CD4-positive, alpha-beta T cell (primary cell): ENCODE data around the gene GUK1. TPM values are rescaled to one million over a fixed set of nuclear protein-coding genes. Genes with fewer than 3 reads are reported as not detected.

Experiments
- ATAC-seq: fragments of 200-7000 bp; cut with Tn5 transposase; one replicate; pipeline ENCODE4 v1.10.0; 2022; ENCODE audit warnings: mild to moderate bottlenecking; ENCODE audit not compliant: poor library complexity
- CTCF ChIA-PET: fragments of 350-600 bp; sonication (Branson Sonifier 250); formaldehyde crosslinking; loops from one replicate; lab custom pipeline; 2021; ENCODE audit warnings: antibody characterized with exemption, inconsistent platforms; lab: Charles Lee
- POLR2A ChIA-PET: fragments of 350-600 bp; sonication (Branson Sonifier 250); formaldehyde crosslinking; loops from one replicate; lab custom pipeline; 2021; ENCODE audit warnings: antibody characterized with exemption, inconsistent platforms; lab: Charles Lee
- DNase-seq, 14 experiments: peaks; one replicate each; pipeline ENCODE4 v3.0.0-alpha.2; 2013 to 2020; ENCODE audit warnings: mixed read lengths in 2 of 14
- H3K27ac ChIP-seq, 2 donors: one replicate each; pipeline versions ENCODE4 v1.5.1 to v1.7.0; 2013; ENCODE audit warnings: low read length in 2 of 2, low read depth in 1 of 2, mild to moderate bottlenecking in 1 of 2
- H3K27me3 ChIP-seq, 2 experiments: 1 replicate in 1 of 2; 2 replicates in 1 of 2; pipeline versions ENCODE4 v1.6.1 to v1.7.0; 2013; ENCODE audit warnings: low read length in 2 of 2, control low read depth in 1 of 2, mild to moderate bottlenecking in 1 of 2, moderate library complexity in 1 of 2; ENCODE audit not compliant: insufficient read depth in 2 of 2, control insufficient read depth in 1 of 2
- H3K36me3 ChIP-seq: one replicate; pipeline ENCODE4 v1.6.1; 2013; ENCODE audit warnings: low read length, control low read depth; ENCODE audit not compliant: insufficient read depth
- H3K4me1 ChIP-seq: one replicate; pipeline ENCODE4 v1.6.1; 2013; ENCODE audit warnings: low read length, control low read depth; ENCODE audit not compliant: insufficient read depth
- H3K4me3 ChIP-seq: one replicate; pipeline ENCODE4 v1.5.1; 2013; ENCODE audit warnings: mild to moderate bottlenecking, low read length, moderate library complexity
- H3K9me3 ChIP-seq, 2 experiments: 1 replicate in 1 of 2; 2 replicates in 1 of 2; pipeline versions ENCODE4 v1.6.1 to v1.7.0; 2013; ENCODE audit warnings: low read length in 2 of 2, mild to moderate bottlenecking in 2 of 2, control low read depth in 1 of 2, moderate library complexity in 1 of 2; ENCODE audit not compliant: control insufficient read depth in 1 of 2, insufficient read depth in 1 of 2
- H3K27ac Mint-ChIP-seq: one replicate; pipeline ENCODE4 v1.8.0; 2020; ENCODE audit warnings: mixed read lengths
- H3K27me3 Mint-ChIP-seq: one replicate; pipeline ENCODE4 v1.8.0; 2021; ENCODE audit warnings: mixed read lengths
- H3K36me3 Mint-ChIP-seq: one replicate; pipeline ENCODE4 v1.8.0; 2021; ENCODE audit warnings: low read depth, mixed read lengths
- H3K4me1 Mint-ChIP-seq: one replicate; pipeline ENCODE4 v1.8.0; 2021; ENCODE audit warnings: low read depth, mixed read lengths
- H3K4me3 Mint-ChIP-seq: one replicate; pipeline ENCODE4 v1.8.0; 2020; ENCODE audit warnings: mild to moderate bottlenecking, mixed read lengths
- H3K9me3 Mint-ChIP-seq: one replicate; pipeline ENCODE4 v1.8.0; 2020; ENCODE audit warnings: mixed read lengths
- intact Hi-C, 2 experiments: fragments of 100-400 bp; cut with DNase I in 1 of 2; cut with micrococcal nuclease in 1 of 2; formaldehyde crosslinking; loops; one replicate each; pipeline versions ENCODE4 v1.15.1 to v1.9.0; 2023 to 2025; cut with DNase I, micrococcal nuclease
- total RNA-seq, 174 experiments: library from RNA in 2 of 174; stranded (reverse) in 2 of 174; gene quantifications; one replicate each; pipeline ENCODE4 v1.2.3 and lab custom pipeline; 2021 to 2026
- TF ChIP-seq, protein P1 (sequence below): fragments of 200-600 bp; IDR thresholded peaks from one replicate; pipeline ENCODE4 v1.8.0; 2022; ENCODE audit warnings: antibody characterized with exemption, mild to moderate bottlenecking

GUK1 gene
- total RNA-seq, 2 experiments from 2014 or later: 373 to 378 TPM

DNA sequence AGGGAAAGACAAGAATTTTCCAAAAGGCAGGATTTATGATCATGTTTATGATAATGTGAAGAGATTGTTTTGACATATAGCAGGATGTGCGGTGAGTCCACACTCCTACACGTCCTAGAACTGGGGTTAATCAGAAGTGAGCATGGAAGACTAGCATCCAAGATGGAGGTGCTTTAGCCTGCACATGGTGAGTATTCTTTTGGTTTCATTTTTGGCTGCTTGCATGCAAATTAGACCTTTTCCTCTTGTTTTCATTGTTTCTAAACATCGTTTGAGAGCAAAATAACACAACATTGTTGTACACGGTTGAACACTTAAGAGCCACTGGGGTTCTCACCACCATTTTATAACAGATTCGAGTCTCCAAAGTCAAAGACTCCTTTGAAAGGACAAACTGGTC is 14.9 kb upstream of the GUK1 start:
- no peaks in the 10 kb centered on the region for H3K4me1 ChIP-seq

DNA sequence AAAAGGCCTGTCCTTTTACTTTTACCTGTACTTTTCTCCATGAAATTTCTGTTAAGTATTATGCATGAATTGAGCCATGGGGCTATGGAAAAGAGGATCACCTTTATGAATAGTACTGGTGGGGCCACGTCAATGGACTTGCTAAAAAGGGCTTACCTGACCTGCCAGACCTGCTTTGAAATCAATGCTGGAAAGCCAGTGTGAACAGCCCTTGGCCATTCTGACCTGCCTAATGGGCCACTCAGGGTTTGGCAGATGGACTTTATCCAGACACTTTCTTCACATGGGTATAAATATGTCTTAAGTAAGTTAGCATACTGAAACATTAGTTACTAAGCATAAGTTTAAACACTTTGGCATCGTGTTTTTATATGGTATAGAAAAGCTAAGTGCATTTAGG is 8.3 kb upstream of the GUK1 start:
- H3K4me3 Mint-ChIP-seq: no peak overlapping the region
- H3K4me3 ChIP-seq: no peak overlapping the region
- DNase-seq (no peak), ATAC-seq (no peak)
- no peaks in the 10 kb centered on the region for H3K36me3 Mint-ChIP-seq
- POLR2A ChIA-PET: interaction anchor here (0.9 to 1.9 kb wide), 2 partner anchors 12 to 35 kb away, joined by 3 to 14 read pairs; no protein-coding TSS in a partner anchor
- H3K4me1 ChIP-seq: peaks cover 4% of the 10 kb centered on the region
- H3K27ac ChIP-seq: no peak overlapping the region
- H3K36me3 ChIP-seq: no peaks in the 10 kb centered on the region
- no peaks in the 10 kb centered on the region for H3K9me3 Mint-ChIP-seq
- intact Hi-C loops: loop anchor here (1.0 to 10.0 kb wide), 9 partner anchors 23 to 384 kb away; partner anchors contain the start of genes MRPL55 (in 1 of the 2) and TRIM11 (in 1 of the 2)
- TF ChIP-seq, protein P1, sequence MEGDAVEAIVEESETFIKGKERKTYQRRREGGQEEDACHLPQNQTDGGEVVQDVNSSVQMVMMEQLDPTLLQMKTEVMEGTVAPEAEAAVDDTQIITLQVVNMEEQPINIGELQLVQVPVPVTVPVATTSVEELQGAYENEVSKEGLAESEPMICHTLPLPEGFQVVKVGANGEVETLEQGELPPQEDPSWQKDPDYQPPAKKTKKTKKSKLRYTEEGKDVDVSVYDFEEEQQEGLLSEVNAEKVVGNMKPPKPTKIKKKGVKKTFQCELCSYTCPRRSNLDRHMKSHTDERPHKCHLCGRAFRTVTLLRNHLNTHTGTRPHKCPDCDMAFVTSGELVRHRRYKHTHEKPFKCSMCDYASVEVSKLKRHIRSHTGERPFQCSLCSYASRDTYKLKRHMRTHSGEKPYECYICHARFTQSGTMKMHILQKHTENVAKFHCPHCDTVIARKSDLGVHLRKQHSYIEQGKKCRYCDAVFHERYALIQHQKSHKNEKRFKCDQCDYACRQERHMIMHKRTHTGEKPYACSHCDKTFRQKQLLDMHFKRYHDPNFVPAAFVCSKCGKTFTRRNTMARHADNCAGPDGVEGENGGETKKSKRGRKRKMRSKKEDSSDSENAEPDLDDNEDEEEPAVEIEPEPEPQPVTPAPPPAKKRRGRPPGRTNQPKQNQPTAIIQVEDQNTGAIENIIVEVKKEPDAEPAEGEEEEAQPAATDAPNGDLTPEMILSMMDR: no peak
- H3K9me3 ChIP-seq: no peaks in the 10 kb centered on the region
- H3K4me1 Mint-ChIP-seq: peaks cover 5% of the 10 kb centered on the region
- peaks cover 4 to 8% of the 10 kb centered on the region in 2 experiments for H3K27me3 ChIP-seq
- H3K27ac Mint-ChIP-seq: no peak overlapping the region
- H3K27me3 Mint-ChIP-seq: peaks cover 22% of the 10 kb centered on the region
- CTCF ChIA-PET: interaction anchor here (5.0 kb wide), 1 partner anchor 35 kb away, joined by 47 read pairs; the partner anchor contains the start of gene IBA57

More for the DNA sequence above, 14.9 kb upstream of the GUK1 start:
- Histone ChIP-seq H3K36me3 (no peaks in the 10 kb centered on the region), H3K27me3 (peaks cover 5 to 6% of the 10 kb centered on the region in 2 experiments), H3K27ac (no peak overlapping the region), H3K9me3 (no peaks in the 10 kb centered on the region), H3K4me3 (no peak overlapping the region)
- H3K9me3 Mint-ChIP-seq: no peaks in the 10 kb centered on the region
- TF ChIP-seq, protein P1: no peak
- H3K27ac Mint-ChIP-seq: no peak overlapping the region
- DNase-seq (no peak), ATAC-seq (no peak)
- intact Hi-C loops: no loop called here
- H3K4me1 Mint-ChIP-seq: no peaks in the 10 kb centered on the region
- peaks cover 16% of the 10 kb centered on the region for H3K27me3 Mint-ChIP-seq
- H3K4me3 Mint-ChIP-seq: no peak overlapping the region
- CTCF ChIA-PET: no interaction called here
- no peaks in the 10 kb centered on the region for H3K36me3 Mint-ChIP-seq
- POLR2A ChIA-PET: interaction anchor here (2.1 kb wide), 1 partner anchor 15 kb away, joined by 4 read pairs; no protein-coding TSS in a partner anchor

DNA sequence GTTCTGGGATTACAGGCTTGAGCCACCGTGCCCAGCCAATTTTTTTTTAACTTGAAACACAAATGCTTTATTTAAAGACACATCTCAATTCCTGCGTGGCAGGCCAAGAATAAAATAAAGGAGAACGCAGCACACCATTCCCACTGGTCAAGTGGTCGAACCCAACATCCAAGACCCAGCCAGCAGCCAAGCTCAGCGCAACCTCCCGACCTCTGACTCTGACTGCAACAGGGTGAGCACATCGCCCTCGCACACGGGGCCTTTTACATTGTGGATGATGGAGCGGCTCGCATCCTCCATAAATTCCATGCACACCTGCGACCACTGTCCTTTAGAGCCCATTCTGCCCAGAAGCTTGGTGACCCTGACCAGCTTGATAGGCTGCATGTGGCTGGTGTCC is 5.5 kb upstream of the GUK1 start:
- TF ChIP-seq, protein P1: no peak
- H3K27me3 ChIP-seq: peaks cover 3 to 4% of the 10 kb centered on the region in 2 experiments
- H3K27ac ChIP-seq: no peak overlapping the region
- H3K36me3 ChIP-seq: no peaks in the 10 kb centered on the region
- ATAC-seq (no peak), DNase-seq (no peak)
- peaks cover 10% of the 10 kb centered on the region for H3K4me1 ChIP-seq
- no peaks in the 10 kb centered on the region for H3K9me3 Mint-ChIP-seq
- intact Hi-C loops: loop anchor here (5.0 to 10.0 kb wide), 4 partner anchors 132 to 330 kb away; partner anchors contain the start of gene TRIM11 (in 1 of the 2)
- H3K4me3 Mint-ChIP-seq: no peak overlapping the region
- H3K27ac Mint-ChIP-seq: no peak overlapping the region
- peaks cover 7% of the 10 kb centered on the region for H3K4me1 Mint-ChIP-seq
- no peaks in the 10 kb centered on the region for H3K9me3 ChIP-seq
- peaks cover 10% of the 10 kb centered on the region for H3K27me3 Mint-ChIP-seq
- ChIA-PET POLR2A (no interaction called here), CTCF (no interaction called here)
- no peak overlapping the region for H3K4me3 ChIP-seq
- H3K36me3 Mint-ChIP-seq: peaks cover 1% of the 10 kb centered on the region
